ENCODE data around the gene FILIP1. TPM values are rescaled to one million over a fixed set of nuclear protein-coding genes. Genes with fewer than 3 reads are reported as not detected.

Gene FILIP1
- total and polyA plus RNA-seq, 9 donors = 1.1 to 7.1 (median 2.7) TPM

DNA sequence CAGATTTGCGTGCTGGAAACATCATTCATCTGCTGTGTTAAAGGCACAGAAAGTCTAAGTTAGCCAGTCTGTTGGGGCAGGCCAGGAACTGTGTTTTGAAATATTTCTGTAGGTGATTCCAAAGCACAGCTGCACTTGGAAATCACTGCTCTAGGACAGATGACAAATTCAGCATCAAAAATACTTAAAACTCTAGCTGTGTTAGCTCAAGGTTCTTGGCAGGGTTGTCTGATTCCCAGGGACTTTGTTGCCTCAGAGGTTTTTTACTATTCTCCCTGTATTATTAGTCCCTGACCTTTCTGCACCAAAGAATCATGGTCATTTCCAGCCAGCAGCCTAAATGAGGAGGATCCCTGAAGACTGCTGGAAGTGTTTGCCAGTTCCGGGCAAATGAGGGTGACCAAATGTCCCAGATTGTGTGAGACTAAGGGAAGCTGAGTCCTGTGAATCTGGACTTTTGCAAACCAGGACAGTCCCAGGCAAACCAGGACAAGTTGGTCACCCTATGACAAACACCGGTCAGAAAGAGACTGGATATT lies 124.7 kb downstream of the FILIP1 start:
- intact Hi-C loops (cut with DNase I) = no loop called here
- H3K36me3 ChIP-seq = no peaks in the 10 kb centered on the region
- H3K27me3 ChIP-seq = no peaks in the 10 kb centered on the region
- 76 to 87% (median 81%) methylated on average over 3 of the region's 3 CpGs for WGBS, 3 donors
- no peak for DNase-seq
- H3K27ac ChIP-seq = no peak overlapping the region
- no peaks in the 10 kb centered on the region for H3K4me1 ChIP-seq (ENCODE audit: insufficient read depth)
- H3K9me3 ChIP-seq = no peaks in the 10 kb centered on the region
- TF ChIP-seq POLR2A (IDR thresholded peaks at IDR 0.05) (no peak), EP300 (IDR thresholded peaks at IDR 0.05) (no peak), CTCF (IDR thresholded peaks at IDR 0.05) (no peak)
- no peak overlapping the region for H3K4me3 ChIP-seq

- TF ChIP-seq POLR2A (IDR thresholded peaks at IDR 0.05) (no peak), EP300 (IDR thresholded peaks at IDR 0.05) (no peak), CTCF (IDR thresholded peaks at IDR 0.05) (no peak)
- 87 to 89% (median 88%) methylated on average over 6 of the region's 6 CpGs for WGBS, 3 donors
- no peaks in the 10 kb centered on the region for H3K27me3 ChIP-seq
- DNase-seq = no peak
- no peaks in the 10 kb centered on the region for H3K9me3 ChIP-seq
- H3K27ac ChIP-seq = no peak overlapping the region
- intact Hi-C loops (cut with DNase I) = no loop called here
- no peaks in the 10 kb centered on the region for H3K36me3 ChIP-seq
- no peaks in the 10 kb centered on the region for H3K4me1 ChIP-seq (ENCODE audit: insufficient read depth)
- H3K4me3 ChIP-seq = no peak overlapping the region
Observed at GRCh38 chr6:75368151-75368779, 125.3 kb downstream of the FILIP1 start.

GRCh38 chr6:75363304-75363703 lies 130.3 kb downstream of the FILIP1 start:
- H3K36me3 ChIP-seq = no peaks in the 10 kb centered on the region
- no peaks in the 10 kb centered on the region for H3K9me3 ChIP-seq
- no peak overlapping the region for H3K4me3 ChIP-seq
- DNase-seq = no peak
- intact Hi-C loops (cut with DNase I) = no loop called here
- 73 to 80% (median 75%) methylated on average over 2 of the region's 2 CpGs for WGBS, 3 donors
- no peaks in the 10 kb centered on the region for H3K27me3 ChIP-seq
- no peak overlapping the region for H3K27ac ChIP-seq
- H3K4me1 ChIP-seq (ENCODE audit: insufficient read depth) = no peaks in the 10 kb centered on the region
- TF ChIP-seq POLR2A (IDR thresholded peaks at IDR 0.05) (no peak), EP300 (IDR thresholded peaks at IDR 0.05) (no peak), CTCF (IDR thresholded peaks at IDR 0.05) (no peak)

- no peak overlapping the region for H3K27ac ChIP-seq
- H3K4me1 ChIP-seq (ENCODE audit: insufficient read depth) = no peaks in the 10 kb centered on the region
- DNase-seq = no peak
- intact Hi-C loops (cut with DNase I) = no loop called here
- no peak for TF ChIP-seq CTCF (IDR thresholded peaks at IDR 0.05)
- no peak for TF ChIP-seq POLR2A (IDR thresholded peaks at IDR 0.05)
- TF ChIP-seq EP300 (IDR thresholded peaks at IDR 0.05) = no peak
- no peaks in the 10 kb centered on the region for H3K36me3 ChIP-seq
- WGBS, 3 donors = 97 to 98% (median 98%) methylated on average over 4 of the region's 4 CpGs
- no peaks in the 10 kb centered on the region for H3K27me3 ChIP-seq
- no peak overlapping the region for H3K4me3 ChIP-seq
- H3K9me3 ChIP-seq = no peaks in the 10 kb centered on the region
Observed at GRCh38 chr6:75353644-75354043, 140.0 kb downstream of the FILIP1 start.

All from ovary (tissue), 9 donors.